DMS79 (cell line): ENCODE results near the gene MFSD12.
"Not testable (repeated sequence)": the region's sequence is repeated elsewhere in the genome, so short reads cannot be mapped to it uniquely, and the experiment has no call there.

Source experiments
- DNase-seq: peaks from one replicate; lab custom pipeline; 2025; lab: John Stamatoyannopoulos, UW

MFSD12 gene

DNA sequence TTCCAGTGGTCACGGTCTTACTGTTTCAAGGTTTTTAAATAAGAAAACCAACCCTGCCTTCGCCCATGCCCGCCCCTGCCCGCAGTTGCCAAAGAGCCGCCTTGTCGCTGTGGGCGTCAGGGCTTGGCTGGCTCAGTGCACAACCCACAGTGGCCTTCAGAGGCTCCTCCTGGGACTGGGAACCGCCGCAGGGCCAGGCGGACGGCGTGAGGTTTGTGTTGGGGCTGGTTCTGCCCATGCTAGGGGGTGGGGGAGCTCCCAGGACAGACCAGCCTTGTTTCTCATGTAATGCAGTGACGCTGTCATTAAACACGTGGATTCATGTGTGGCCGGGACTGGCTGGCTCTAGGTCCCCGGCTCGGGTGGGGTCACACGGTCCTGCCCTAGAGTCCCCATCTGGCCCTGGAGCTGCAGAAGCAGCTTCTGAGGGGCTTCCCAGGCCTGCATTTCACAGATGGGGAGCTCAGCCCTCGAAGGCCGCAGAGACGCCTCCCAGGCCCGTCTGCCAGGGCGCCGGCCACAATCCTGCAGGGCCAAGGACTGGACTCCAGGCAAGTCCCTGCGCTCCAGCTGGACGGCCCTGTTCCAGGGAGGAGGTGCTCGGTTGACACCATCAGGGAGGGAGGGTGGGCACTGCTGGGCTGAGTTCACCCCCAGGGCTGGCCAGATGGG is 20.8 kb downstream of the MFSD12 start:
- DNase-seq, result no peak

DNA sequence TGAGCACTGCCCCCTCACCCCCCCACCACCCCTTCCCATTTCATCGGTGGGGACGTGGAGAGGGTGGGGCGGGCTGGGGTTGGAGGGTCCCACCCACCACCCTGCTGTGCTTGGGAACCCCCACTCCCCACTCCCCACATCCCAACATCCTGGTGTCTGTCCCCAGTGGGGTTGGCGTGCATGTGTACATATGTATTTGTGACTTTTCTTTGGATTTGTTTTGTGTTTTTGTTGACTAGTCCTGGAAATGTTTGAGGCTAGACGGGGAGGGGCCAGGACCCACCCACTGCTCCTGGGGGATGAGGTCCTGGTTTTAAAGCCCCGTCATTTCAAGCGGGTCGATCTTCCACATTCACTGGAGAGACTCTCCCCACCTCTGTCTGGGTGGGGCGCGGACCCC is 21.4 kb downstream of the MFSD12 start:
- DNase-seq, result no peak

DNA sequence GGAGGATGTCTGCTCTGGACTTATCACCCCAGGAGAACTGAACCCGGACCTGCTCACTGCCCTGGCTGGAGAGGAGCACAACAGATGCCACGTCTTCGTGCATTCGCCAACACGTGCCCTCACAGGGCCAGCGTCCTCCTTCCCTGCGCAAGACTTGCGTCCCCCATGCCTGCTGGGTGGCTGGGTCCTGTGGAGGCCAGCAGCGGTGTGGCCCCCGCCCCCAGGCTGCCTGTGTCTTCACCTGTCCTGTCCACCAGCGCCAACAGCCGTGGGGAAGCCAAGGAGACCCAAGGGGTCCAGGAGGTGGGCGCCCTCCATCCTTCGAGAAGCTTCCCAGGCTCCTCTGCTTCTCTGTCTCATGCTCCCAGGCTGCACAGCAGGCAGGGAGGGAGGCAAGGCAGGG is 21.8 kb downstream of the MFSD12 start:
- no peak for DNase-seq

DNA sequence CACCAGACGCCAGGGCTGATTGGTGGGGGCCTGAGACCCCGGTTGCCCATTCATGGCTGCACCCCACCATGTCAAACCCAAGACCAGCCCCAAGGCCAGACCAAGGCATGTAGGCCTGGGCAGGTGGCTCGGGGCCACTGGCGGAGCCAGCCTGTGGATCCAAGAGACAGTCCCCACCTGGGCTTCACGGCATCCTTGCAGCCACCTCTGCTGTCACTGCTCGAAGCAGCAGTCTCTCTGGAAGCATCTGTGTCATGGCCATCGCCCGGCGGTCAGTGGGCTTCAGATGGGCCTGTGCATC is 22.2 kb downstream of the MFSD12 start:
- DNase-seq, result no peak

DNA sequence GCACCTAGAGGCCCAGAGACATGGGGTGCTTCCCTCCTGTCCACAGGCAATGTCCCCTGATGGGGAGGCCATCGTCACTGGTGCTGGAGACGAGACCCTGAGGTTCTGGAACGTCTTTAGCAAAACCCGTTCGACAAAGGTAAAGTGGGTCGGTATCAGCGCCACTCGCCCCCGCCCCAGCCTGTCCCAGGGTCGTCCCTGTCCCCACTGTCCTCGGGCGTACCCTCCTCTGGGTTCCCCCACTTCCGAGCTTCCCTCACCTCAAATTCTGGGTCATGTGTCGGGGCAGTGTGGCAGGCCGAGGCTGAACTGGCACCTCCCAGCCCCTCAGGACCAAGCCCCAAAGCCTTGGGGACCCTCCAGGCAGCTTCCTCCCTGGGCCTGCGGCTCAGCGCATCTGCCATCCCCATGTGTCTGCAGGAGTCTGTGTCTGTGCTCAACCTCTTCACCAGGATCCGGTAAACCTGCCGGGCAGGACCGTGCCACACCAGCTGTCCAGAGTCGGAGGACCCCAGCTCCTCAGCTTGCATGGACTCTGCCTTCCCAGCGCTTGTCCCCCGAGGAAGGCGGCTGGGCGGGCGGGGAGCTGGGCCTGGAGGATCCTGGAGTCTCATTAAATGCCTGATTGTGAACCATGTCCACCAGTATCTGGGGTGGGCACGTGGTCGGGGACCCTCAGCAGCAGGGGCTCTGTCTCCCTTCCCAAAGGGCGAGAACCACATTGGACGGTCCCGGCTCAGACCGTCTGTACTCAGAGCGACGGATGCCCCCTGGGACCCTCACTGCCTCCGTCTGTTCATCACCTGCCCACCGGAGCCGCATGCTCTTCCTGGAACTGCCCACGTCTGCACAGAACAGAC is 22.8 kb downstream of the MFSD12 start:
- DNase-seq, result no peak

DNA sequence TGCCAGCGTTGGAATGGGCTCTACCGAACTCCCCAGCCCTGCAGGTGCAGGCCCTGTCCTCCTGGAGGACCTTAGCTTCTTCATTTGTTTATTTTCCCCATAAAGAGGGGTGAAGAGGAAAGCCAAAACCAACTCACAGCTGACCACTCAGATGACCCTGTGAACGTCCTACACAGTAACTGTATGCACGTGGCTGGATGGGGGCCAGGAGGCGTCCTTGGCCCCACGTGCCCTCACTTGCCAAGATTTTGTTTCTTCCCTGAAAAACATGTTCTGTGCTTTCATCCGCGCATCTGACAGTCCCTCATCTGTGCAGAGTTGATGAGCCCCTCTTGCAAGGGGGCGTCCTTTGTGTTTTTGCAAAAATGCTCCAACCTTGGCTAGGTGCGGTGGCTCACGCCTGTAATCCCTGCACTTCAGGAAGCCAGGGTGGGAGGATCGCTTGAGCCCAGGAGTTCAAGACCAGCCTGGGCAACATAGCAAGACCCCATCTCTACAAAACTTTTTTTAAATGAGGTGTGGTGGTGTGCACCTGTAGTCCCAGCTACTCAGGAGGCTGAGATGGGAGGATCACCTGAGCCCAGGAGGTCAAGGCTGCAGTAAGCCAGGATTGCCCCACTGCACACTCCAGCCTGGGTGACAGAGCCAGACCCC is 23.7 kb downstream of the MFSD12 start:
- no peak for DNase-seq

DNA sequence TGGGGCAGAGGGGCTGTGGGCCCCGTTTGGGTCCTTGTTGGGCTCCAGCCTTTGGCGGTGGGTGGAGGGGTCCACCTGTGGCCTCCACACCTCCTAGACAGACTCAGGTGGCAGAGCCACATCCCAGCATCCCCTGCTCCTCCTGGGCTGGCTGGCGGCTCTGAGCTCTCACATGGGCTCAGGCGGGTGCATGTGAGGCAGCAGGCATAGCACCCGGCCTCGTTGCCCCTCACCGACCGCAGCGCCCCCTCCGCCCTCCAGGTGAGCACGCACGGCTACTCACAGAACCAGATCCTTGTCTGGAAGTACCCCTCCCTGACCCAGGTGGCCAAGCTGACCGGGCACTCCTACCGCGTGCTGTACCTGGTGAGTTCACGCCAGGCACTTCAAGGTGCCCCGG is 24.4 kb downstream of the MFSD12 start:
- no peak for DNase-seq

DNA sequence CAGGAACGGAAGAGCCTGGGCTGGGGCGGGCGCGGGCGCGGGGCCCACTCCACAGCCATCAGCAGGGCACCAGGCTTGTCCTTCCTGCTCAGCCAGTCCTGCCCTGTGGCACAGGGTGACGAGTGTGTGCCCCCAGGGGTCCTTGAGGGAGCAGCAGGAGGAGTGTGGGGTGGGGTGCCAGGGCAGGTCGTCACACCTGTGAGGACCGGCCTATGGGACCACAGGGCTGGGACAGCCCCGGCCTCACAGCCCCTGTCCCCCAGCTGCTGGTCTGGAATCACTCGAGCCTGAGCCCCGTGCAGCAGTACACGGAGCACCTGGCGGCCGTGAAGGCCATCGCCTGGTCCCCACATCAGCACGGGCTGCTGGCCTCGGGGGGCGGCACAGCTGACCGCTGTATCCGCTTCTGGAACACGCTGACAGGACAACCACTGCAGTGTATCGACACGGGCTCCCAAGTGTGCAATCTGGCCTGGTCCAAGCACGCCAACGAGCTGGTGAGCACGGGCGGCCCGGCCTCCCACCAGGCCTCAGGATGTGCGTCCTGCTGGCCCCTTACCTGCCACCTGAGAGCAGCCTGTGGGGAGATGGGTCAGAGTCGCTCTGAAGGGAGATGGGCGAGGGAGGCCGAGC is 25.1 kb downstream of the MFSD12 start:
- DNase-seq, result no peak

DNA sequence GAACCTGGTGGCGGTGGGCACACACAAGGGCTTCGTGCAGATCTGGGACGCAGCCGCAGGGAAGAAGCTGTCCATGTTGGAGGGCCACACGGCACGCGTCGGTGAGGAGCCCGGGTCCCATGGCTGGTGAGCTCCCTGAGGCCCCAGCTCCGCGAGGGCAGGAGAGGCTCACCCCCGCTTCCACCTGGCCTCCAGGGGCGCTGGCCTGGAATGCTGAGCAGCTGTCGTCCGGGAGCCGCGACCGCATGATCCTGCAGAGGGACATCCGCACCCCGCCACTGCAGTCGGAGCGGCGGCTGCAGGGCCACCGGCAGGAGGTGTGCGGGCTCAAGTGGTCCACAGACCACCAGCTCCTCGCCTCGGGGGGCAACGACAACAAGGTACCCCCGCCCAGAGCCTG is 25.7 kb downstream of the MFSD12 start:
- DNase-seq, result no peak

DNA sequence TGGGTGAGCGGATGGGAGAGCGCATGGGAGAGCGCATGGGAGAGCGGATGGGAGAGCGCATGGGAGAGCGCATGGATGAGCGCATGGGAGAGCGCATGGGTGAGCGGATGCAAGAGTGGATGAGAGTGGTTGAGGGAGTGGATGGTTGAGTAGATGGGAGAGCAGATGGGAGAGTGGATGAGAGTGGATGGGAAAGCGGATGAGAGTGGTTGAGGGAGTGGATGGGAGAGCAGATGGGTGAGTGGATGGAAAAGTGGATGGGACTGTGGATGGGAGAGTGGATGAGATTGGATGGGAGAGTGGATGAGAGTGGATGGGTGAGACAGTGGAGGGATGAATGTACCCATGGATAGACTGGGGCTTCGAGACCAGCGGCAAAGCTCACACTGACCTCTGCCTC is 27.0 kb downstream of the MFSD12 start:
- no peak for DNase-seq

DNA sequence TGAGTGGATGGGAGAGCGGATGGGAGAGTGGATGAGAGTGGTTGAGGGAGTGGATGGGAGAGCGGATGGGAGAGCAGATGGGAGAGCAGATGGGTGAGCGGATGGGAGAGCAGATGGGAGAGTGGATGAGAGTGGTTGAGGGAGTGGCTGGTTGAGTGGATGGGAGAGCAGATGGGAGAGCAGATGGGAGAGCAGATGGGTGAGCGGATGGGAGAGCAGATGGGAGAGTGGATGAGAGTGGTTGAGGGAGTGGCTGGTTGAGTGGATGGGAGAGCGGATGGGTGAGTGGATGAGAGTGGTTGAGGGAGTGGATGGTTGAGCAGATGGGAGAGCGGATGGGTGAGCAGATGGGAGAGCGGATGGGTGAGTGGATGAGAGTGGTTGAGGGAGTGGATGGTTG is 28.1 kb downstream of the MFSD12 start:
- DNase-seq, result not testable (repeated sequence)

DNA sequence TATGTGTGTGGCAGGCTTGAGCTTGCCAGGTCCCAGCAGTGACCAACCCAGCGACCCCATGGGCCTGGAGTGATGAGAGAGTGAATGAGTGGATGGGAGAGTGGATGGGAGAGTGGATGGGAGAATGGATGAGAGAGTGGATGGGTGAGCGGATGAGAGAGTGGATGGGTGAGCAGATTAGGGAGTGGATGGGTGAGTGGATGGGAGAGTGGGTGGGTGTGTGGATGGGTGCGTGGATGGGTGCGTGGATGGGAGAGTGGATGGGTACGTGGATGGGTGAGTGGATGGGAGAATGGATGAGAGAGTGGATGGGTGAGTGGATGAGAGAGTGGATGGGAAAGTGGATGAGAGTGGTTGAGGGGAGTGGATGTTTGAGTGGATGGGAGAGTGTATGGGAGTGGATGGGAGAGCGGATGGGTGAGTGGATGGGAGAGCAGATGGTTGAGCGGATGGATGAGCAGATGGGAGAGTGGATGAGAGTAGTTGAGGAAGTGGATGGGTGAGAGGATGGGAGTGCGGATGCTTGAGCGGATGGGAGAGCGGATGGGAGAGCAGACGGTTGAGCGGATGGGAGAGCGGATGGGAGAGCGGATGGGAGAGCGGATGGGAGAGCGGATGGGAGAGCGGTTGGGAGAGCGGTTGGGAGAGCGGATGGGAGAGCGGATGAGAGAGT is 28.7 kb downstream of the MFSD12 start:
- DNase-seq, result no peak

DNA sequence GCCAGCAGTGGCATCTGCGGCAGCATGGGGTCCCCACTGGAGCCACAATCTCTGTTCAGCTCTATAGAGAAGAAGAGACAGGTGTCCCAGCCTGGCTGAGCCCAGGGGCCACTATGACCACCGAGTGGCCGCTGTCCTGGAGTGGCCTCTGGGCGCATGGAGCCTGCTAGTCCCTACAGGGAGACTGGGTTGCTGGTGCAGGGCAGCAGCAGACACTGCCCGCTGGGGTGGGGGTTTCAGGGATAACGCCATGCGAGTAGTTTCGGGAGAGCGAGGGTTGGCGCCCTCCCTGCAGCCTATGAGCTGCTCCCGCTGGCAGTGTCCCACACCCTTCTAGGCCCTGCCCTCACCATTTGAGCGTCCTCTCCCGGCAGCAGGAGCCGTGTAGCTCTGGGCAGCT is 29.3 kb downstream of the MFSD12 start:
- no peak for DNase-seq

DNA sequence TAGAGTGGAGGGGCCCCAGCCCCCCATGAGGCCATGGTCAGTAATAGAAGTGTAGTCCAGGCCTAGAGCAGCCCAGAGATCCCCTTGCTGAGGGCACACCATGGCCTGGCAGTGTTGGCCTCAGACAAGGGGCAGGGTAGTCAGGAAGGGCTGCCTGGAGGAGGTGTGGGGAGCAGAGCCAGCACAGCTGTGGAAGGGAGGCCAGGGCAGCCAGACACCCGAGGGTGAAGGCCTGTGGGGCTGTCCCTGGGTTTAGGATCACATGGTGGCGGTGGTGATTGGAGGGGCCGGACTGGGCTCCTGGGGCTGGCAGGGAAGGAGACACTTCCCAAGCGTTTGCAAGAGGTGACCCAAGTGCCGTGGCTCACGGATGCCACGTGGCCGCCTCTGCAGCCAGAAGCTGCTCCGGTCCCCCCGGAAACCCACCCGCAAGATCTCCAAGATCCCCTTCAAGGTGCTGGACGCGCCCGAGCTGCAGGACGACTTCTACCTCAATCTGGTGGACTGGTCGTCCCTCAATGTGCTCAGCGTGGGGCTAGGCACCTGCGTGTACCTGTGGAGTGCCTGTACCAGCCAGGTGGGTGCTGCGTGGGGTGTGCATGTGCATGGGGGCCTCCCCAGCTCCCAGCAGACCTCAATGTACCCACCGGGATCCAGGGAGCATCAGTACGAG is 30.0 kb downstream of the MFSD12 start:
- no peak for DNase-seq

DNA sequence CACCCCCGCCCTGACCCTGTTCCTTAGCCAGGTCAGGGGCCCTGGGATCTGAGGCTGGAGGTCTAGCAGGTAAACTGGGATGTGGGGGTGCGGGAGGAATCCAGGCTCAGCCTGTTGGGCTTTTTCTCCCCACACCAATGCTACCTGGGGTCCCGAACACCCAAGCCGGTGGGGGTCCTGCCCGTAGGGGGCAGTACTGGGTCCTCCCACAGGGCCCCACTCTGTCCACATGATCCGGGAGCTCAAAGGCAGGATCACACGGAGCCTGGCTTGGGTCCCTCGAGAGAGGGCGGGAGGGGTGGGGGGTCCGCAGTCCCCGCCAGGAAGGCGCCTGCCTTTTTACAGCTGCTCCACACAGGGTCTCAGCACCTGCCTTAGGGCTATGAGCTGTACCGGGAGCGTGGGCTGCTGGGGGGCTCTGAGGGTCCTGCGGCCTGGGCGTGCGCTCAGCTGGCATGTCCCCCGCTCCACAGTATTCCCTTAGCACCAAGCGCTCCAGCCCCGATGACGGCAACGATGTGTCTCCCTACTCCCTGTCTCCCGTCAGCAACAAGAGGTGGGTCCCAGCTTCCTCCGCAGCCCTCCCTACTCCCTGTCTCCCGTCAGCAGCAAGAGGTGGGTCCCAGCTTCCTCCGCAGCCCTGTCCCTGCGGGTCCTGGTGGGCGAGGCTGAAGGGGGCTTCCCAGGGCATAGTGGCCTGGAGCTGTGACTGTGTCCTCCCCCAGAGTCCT is 30.7 kb downstream of the MFSD12 start:
- no peak for DNase-seq

DNA sequence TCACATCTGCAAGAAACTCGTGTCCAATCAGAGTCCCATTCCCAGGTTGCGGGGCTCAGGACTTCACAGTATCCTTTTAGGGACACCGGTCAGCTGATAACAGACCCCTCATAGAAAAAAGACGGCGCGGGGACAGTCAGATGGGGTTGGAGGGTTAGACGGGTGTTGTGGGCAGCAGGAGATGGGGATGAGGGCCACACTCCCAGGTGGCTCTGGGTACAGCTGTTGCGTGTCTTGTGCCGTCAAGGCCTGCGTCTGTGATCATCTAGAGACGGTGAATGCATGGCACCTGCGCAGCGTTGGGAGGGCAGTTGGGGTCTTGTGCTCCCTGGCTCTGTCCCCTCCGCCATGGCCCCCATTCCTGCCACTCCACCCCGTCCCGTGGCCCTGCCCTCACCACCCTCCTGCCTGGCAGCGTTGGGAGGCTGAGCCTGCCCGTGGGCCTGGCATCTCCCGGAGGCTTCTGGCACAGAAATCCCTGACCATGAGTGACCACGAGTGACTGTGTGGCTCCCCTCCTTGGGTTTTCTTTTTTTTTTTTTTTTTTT is 32.4 kb downstream of the MFSD12 start:
- no peak for DNase-seq

DNA sequence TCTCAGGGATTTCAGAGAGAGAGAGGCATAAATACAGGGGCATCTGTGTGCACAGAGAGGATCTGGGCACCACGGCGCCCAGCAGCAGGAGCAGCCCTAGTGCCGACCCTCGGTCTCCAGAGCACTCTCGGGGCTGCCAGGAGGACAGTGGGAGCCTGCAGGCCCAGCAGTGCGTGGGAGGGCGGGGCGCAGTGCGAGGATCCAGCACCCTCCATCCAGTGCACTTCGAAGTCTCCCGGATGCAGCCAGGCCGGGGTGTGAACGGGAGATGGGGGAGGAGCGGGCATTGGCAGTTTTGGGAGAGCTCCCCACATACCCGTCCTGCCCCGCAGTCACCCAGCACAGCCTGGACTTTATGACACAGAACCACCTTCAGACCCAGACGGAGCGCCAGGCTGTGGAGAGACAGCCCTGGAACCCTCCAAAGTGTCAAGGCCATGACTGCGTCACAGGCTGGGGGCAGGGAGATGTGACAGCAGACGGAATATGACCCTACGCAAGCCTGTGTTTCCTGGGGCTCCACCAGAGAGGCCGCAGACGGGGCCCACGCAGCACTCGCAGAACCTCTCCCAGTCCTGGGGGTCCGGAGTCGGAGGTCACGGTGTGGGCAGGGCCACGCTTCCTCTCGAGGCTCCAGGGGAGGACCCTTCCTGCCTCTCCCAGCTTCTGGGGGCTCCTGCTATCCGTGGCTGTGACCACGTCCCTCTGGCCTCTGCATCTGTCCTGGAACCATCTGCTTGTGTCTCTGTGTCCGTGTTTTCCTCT is 33.1 kb downstream of the MFSD12 start:
- no peak for DNase-seq

DNA sequence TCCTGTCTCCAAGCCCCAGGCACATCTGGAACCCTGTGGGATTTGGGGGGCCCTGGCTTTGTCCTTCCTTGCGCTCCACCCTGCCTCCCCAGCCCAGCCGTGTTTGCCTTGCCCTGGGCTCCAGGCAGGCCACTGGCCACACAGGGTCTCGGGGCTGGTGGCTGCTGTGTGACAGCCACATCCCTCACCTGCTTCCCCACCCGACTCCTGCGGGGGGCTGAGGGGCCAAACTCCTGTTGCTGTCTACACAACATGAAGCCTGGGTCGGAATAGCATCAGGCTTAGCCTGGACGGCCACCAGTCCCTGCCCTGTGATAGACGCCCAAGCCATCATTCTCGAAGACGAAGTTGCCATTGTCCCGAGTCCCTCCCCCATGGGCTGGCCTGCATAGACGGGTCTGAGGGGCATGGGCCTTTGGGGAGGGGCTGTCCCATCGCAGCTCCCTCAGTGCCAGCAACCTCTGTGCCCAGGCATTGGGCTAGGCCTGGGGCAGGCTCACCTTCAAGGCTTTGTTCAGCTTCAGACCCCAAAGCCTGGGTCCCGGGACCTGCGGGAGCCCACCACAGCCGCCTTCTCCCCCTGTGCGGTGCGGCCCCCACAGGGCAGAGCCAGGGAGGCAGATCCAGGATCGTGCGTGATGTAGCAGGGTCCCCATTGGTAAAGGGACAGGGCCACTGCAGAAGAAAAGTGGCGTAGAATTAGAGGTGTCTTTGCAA is 33.9 kb downstream of the MFSD12 start:
- no peak for DNase-seq
